Upper lobe of left lung (tissue), 6 donors: Measurements from ENCODE around the gene TBC1D1. TPM values are rescaled to one million over a fixed set of nuclear protein-coding genes. Genes with fewer than 3 reads are reported as not detected.

Experiments
- ATAC-seq, 2 donors: fragments of 200-7000 bp; cut with Tn5 transposase; one replicate each; pipeline ENCODE4 v1.9.1; 2022; ENCODE audit warnings: mild to moderate bottlenecking in 2 of 2, moderate library complexity in 2 of 2; ENCODE audit not compliant: low FRiP score in 2 of 2
- DNase-seq, 2 donors: peaks; one replicate each; pipeline ENCODE4 v3.0.0-alpha.2; 2019 to 2020
- H3K27ac ChIP-seq, 4 donors: fragments of 200-600 bp; sonication (generic); one replicate each; pipeline ENCODE4 v1.5.1; 2016 to 2019
- H3K27me3 ChIP-seq, 4 donors: fragments of 200-600 bp; sonication (generic); one replicate each; pipeline ENCODE4 v1.5.1; 2017 to 2019
- H3K36me3 ChIP-seq, 4 donors: fragments of 200-600 bp; sonication (generic); one replicate each; pipeline ENCODE4 v1.5.1; 2016 to 2019
- H3K4me1 ChIP-seq, 4 donors: fragments of 200-600 bp; sonication (generic); one replicate each; pipeline ENCODE4 v1.5.1; 2018 to 2019
- H3K4me3 ChIP-seq, 4 donors: fragments of 200-600 bp; sonication (generic); one replicate each; pipeline ENCODE4 v1.5.1; 2017 to 2019; ENCODE audit warnings: mild to moderate bottlenecking in 2 of 4, moderate library complexity in 1 of 4
- H3K9me3 ChIP-seq, 4 donors: fragments of 200-600 bp; sonication (generic); one replicate each; pipeline ENCODE4 v1.5.1; 2018 to 2019
- EP300 ChIP-seq, 4 donors: sonication (generic); formaldehyde crosslinking; IDR thresholded peaks; one replicate each; pipeline ENCODE4 v1.5.1; 2017; ENCODE audit warnings: antibody characterized with exemption in 4 of 4, control low read depth in 2 of 4
- POLR2A ChIP-seq, 4 donors: fragments of 450-650 bp; IDR thresholded peaks; one replicate each; pipeline ENCODE4 v1.5.1; 2016 to 2017; ENCODE audit warnings: antibody characterized with exemption in 4 of 4, mild to moderate bottlenecking in 2 of 4
- POLR2AphosphoS5 ChIP-seq, 2 donors: sonication (generic); formaldehyde crosslinking; IDR thresholded peaks; one replicate each; pipeline ENCODE4 v1.5.1; 2017; ENCODE audit warnings: antibody characterized with exemption in 2 of 2
- WGBS, 2 donors: methylation state at CpG; one replicate each; pipeline ENCODE4 v1.1.5; 2017 to 2018; 5-methylcytosine and 5-hydroxymethylcytosine counted together
- total RNA-seq, 6 donors: library from RNA; depleted of rRNA in 4 of 6; stranded (reverse); fragments of >200 nt in 4 of 6; gene quantifications; one replicate each; pipeline versions ENCODE4 v1.1.0 to v1.2.1, GENCODE V29; 2016 to 2021
- TF ChIP-seq, protein P1 (sequence below), 6 experiments: fragments of 450-650 bp in 4 of 6; fragments of 200-600 bp in 2 of 6; sonication (generic) in 2 of 6; IDR thresholded peaks; one replicate each; pipeline ENCODE4 v1.5.1; 2016 to 2019; ENCODE audit warnings: antibody characterized with exemption in 6 of 6
- donor health status: DM: no; HTN: no; CAD: no; lungs with moderate emphysema.
- donor health status: DM: no; HTN: yes; CAD: no; lungs with severe emphysema.

Gene TBC1D1
- total RNA-seq, 6 donors from 2014 or later = 45.1 to 68.1 (median 58.0) TPM

DNA sequence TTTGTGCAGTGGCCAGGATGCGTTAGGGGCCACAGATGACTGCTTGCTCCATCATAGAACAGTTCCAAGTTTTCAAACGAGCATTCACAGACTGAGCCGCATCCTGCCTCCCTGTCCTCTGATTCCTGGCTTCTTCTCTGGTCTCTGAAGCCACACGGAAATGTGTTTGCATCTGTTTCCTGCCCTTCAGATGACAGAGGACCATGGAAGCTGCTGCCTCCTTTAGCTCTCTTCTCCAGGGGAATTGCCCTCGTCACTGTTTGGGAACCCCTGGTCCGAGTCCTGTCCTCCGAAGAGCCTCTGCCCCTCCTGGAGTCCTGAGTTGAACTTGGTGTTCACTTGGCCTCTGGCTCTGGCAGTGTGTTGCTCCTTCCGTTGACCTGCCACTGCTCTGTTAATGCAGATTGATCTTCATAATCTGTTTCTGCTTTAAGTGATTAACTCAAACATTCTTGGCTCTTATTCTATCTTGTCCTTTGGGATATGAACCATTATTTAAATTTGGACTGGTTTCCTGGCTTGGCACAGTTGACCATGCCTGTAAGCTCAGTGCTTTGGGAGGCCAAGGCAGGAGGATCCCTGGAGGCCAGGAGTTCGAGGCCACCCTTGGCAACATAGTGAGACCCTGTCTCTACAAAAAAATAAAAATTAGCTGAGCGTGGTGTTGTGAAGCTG, 165.3 kb downstream of the TBC1D1 start:
- TF ChIP-seq POLR2AphosphoS5 (IDR thresholded peaks at IDR 0.05) = peak in 1 of 2 donors; percentile 14
- TF ChIP-seq POLR2A (IDR thresholded peaks at IDR 0.05) = no peak
- peak in 1 of 4 donors; percentile 4 for TF ChIP-seq EP300 (IDR thresholded peaks at IDR 0.05)

DNA sequence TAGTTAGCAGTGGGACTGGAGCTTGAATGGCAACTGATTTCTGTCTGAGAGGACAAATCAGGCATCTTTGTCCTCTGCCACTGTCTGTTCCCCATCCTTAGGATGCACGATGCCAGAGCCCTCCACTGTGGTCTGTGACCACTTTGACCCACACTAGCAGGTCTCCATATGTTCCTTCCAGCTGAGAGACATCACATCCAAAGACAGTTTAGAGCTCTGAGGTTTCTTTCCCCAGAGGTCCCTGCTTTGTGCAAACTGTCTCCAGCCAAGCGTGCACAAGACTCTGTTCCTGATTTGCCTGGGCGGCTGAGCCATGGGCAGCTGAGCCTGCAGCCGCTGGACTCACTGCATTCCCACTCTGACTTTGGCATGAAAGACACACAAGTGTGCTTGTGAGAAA, 167.3 kb downstream of the TBC1D1 start:
- H3K4me3 ChIP-seq = no peak overlapping the region
- TF ChIP-seq, protein P1, sequence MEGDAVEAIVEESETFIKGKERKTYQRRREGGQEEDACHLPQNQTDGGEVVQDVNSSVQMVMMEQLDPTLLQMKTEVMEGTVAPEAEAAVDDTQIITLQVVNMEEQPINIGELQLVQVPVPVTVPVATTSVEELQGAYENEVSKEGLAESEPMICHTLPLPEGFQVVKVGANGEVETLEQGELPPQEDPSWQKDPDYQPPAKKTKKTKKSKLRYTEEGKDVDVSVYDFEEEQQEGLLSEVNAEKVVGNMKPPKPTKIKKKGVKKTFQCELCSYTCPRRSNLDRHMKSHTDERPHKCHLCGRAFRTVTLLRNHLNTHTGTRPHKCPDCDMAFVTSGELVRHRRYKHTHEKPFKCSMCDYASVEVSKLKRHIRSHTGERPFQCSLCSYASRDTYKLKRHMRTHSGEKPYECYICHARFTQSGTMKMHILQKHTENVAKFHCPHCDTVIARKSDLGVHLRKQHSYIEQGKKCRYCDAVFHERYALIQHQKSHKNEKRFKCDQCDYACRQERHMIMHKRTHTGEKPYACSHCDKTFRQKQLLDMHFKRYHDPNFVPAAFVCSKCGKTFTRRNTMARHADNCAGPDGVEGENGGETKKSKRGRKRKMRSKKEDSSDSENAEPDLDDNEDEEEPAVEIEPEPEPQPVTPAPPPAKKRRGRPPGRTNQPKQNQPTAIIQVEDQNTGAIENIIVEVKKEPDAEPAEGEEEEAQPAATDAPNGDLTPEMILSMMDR (IDR thresholded peaks at IDR 0.05) = no peak
- TF ChIP-seq EP300 (IDR thresholded peaks at IDR 0.05) (no peak), POLR2A (IDR thresholded peaks at IDR 0.05) (no peak), POLR2AphosphoS5 (IDR thresholded peaks at IDR 0.05) (no peak)
- H3K4me1 ChIP-seq = peaks cover 8 to 20% (median 15%) of the 10 kb centered on the region in 4 donors
- WGBS, 2 donors = 90 to 100% methylated on average over 1 to 4 of the region's 4 CpGs
- no peaks in the 10 kb centered on the region for H3K9me3 ChIP-seq
- no peak overlapping the region for H3K27ac ChIP-seq
- H3K36me3 ChIP-seq = peaks cover 0 to 33% (median 16%) of the 10 kb centered on the region in 4 donors
- DNase-seq (no peak), ATAC-seq (no peak)
- no peaks in the 10 kb centered on the region for H3K27me3 ChIP-seq

More for the DNA sequence above, 165.3 kb downstream of the TBC1D1 start:
- peaks cover 0 to 36% (median 16%) of the 10 kb centered on the region in 4 donors for H3K36me3 ChIP-seq
- no peak overlapping the region for H3K4me3 ChIP-seq
- no peaks in the 10 kb centered on the region for H3K9me3 ChIP-seq
- peak overlapping the region; percentile 50 to 79 (median 66) for H3K27ac ChIP-seq
- peaks cover 3 to 10% (median 6%) of the 10 kb centered on the region in 4 donors for H3K4me1 ChIP-seq
- DNase-seq = no peak
- peak; percentile 37 to 67 for ATAC-seq
- no peaks in the 10 kb centered on the region for H3K27me3 ChIP-seq
- WGBS, 2 donors = 58 to 64% methylated on average over 10 of the region's 10 CpGs

DNA sequence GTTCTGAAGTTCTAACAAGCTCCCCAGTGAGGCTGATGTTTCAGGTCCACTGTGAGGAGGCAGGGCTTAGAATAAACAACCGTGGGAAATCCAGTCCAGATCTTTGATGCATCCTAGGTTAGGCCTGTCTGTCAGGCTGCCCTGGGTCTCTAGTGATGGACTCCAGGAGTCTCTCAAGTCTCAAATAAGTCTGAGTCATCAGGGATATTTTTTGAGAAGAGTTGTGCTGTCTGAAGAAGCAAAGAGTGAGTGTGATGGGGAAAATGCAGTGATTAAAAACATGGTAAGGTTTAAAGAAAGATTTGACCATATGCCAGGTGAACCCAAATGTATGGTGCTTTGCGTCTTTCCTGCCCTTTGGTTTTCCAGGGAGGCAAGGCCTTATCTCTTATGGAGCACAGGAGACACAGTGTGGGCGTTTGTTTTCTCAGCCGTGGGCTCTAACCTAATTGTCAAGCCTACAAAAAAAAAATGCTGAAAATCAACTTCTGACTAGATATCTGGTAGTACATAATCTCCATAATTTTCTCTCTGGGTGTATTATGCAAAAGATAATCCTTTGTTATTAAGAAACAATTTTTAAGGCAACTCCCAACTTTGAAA, 170.0 kb downstream of the TBC1D1 start:
- Histone ChIP-seq H3K27me3 (no peaks in the 10 kb centered on the region), H3K36me3 (peaks cover 0 to 19% (median 6%) of the 10 kb centered on the region in 4 donors), H3K4me3 (no peak overlapping the region), H3K27ac (no peak overlapping the region), H3K9me3 (no peaks in the 10 kb centered on the region), H3K4me1 (peaks cover 8 to 16% (median 11%) of the 10 kb centered on the region in 4 donors)
- ATAC-seq (no peak), DNase-seq (no peak)
- TF ChIP-seq EP300 (IDR thresholded peaks at IDR 0.05) = no peak
- TF ChIP-seq, protein P1 (IDR thresholded peaks at IDR 0.05) = no peak
- TF ChIP-seq POLR2A (IDR thresholded peaks at IDR 0.05) = no peak
- TF ChIP-seq POLR2AphosphoS5 (IDR thresholded peaks at IDR 0.05) = no peak
- WGBS, 2 donors = 83 to 84% methylated on average over 4 of the region's 4 CpGs

DNA sequence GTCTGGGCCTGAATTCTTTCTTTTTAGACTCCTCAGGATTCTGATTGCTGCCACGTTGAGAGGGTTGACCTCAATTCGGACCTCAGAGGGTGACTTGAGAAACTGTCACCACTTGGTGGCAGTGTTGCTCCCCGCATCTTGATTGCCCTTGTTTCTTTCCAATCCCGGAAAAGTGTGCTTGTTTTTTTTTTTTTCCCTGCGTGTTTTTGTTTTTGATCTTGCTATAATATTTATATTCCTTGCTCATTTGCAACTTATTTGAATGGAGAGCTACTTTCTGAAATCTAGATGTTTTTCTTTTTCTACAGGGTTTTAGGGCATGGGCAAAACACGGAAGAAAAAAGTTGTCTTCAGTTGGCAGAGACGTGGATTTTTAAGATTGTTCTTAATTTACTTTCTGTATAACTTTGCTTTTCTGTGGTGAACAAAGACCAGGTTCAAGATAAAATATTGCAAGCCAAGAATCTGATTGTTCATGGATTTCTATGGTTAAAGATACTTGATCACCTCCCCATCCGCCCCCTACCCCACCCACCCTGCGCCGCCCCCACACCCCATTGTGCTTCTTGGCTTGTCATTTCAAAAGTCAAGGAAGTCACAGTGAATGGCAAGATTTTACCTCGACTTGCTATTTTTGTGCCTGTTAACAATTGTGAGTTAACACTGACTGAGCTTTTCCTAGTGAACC, 171.3 kb downstream of the TBC1D1 start:
- H3K36me3 ChIP-seq = peaks cover 0 to 19% (median 6%) of the 10 kb centered on the region in 4 donors
- H3K27me3 ChIP-seq = no peaks in the 10 kb centered on the region
- DNase-seq = peak in 1 of 2 donors; percentile 79
- peak overlapping the region in 3 of 4 donors; percentile 37 to 70 (median 65) for H3K27ac ChIP-seq
- no peaks in the 10 kb centered on the region for H3K9me3 ChIP-seq
- ATAC-seq = peak in 1 of 2 donors; percentile 90
- no peak for TF ChIP-seq POLR2AphosphoS5 (IDR thresholded peaks at IDR 0.05)
- no peak for TF ChIP-seq POLR2A (IDR thresholded peaks at IDR 0.05)
- TF ChIP-seq, protein P1 (IDR thresholded peaks at IDR 0.05) = peak; percentile 38 to 81 (median 69)
- H3K4me3 ChIP-seq = peak overlapping the region in 3 of 4 donors; percentile 19 to 40 (median 37)
- peaks cover 8 to 14% (median 9%) of the 10 kb centered on the region in 4 donors for H3K4me1 ChIP-seq
- WGBS, 2 donors = 8 to 19% methylated on average over 11 of the region's 11 CpGs

DNA sequence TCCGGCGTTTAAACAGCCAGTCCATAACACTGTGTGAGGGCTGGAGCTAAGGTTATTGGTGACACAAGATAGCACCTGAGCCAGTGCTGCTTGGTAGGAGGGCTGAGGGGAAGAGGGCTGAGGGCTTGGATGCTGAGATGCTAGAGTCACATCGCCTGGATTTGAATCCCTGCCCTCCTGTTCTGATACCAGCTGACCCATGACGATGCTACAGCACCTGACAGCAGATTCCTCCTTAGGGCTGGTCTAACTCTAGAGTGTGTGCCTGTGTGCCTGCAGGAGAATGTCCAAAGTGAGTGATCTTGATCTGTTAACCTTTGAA, 171.9 kb downstream of the TBC1D1 start:
- ATAC-seq = peak in 1 of 2 donors; percentile 29
- H3K36me3 ChIP-seq = peaks cover 0 to 19% (median 6%) of the 10 kb centered on the region in 4 donors
- H3K4me3 ChIP-seq = peak overlapping the region in 3 of 4 donors; percentile 19 to 40 (median 37)
- no peaks in the 10 kb centered on the region for H3K9me3 ChIP-seq
- no peak for DNase-seq
- H3K4me1 ChIP-seq = peaks cover 8 to 14% (median 9%) of the 10 kb centered on the region in 4 donors
- TF ChIP-seq, protein P1 (IDR thresholded peaks at IDR 0.05) = no peak
- TF ChIP-seq POLR2A (IDR thresholded peaks at IDR 0.05) (no peak), EP300 (IDR thresholded peaks at IDR 0.05) (no peak), POLR2AphosphoS5 (IDR thresholded peaks at IDR 0.05) (no peak)
- H3K27me3 ChIP-seq = no peaks in the 10 kb centered on the region
- 44 to 60% methylated on average over 4 of the region's 4 CpGs for WGBS, 2 donors
- peak overlapping the region in 3 of 4 donors; percentile 37 to 70 (median 65) for H3K27ac ChIP-seq
